Measurements from ENCODE around the gene YWHAB.
"Not testable (repeated sequence)": the region's sequence is repeated elsewhere in the genome, so short reads cannot be mapped to it uniquely, and the experiment has no call there.

The YWHAB gene

GRCh38 chr20:44882360-44882759 lies 3.1 kb upstream of the YWHAB start:
- DNase-seq = not testable (repeated sequence)

- no peak for DNase-seq
Measured at GRCh38 chr20:44883214-44883902, 2.1 kb upstream of the YWHAB start.

- no peak for DNase-seq
Measured at GRCh38 chr20:44884907-44885391, 556 bp upstream of the YWHAB start.

GRCh38 chr20:44886266-44886651 lies 754 bp downstream of the YWHAB start:
- no peak for DNase-seq

- no peak for DNase-seq
Measured at GRCh38 chr20:44886828-44887227, 1.3 kb downstream of the YWHAB start.

- no peak for DNase-seq
Measured at GRCh38 chr20:44887466-44887865, 2.0 kb downstream of the YWHAB start.

- no peak for DNase-seq
Measured at GRCh38 chr20:44888226-44889103, 3.0 kb downstream of the YWHAB start.

GRCh38 chr20:44891826-44892225 lies 6.3 kb downstream of the YWHAB start:
- DNase-seq = no peak

GRCh38 chr20:44894959-44895358 lies 9.5 kb downstream of the YWHAB start:
- DNase-seq = no peak

GRCh38 chr20:44896583-44896982 lies 11.1 kb downstream of the YWHAB start:
- no peak for DNase-seq

GRCh38 chr20:44897133-44897532 lies 11.6 kb downstream of the YWHAB start:
- no peak for DNase-seq

- DNase-seq = no peak
Measured at GRCh38 chr20:44900231-44900854, 14.8 kb downstream of the YWHAB start.

GRCh38 chr20:44901974-44902373 lies 16.5 kb downstream of the YWHAB start:
- no peak for DNase-seq

GRCh38 chr20:44904377-44904776 lies 18.9 kb downstream of the YWHAB start:
- DNase-seq = no peak

GRCh38 chr20:44908987-44909871 lies 23.7 kb downstream of the YWHAB start:
- no peak for DNase-seq

GRCh38 chr20:44909872-44910689 lies 24.6 kb downstream of the YWHAB start, which contains the start of gene PABPC1L:
Gene PABPC1L (plus strand): TSS chr20:44910060. CDS start chr20:44910144, 84 bp downstream.
- peak; percentile 33 for DNase-seq

- DNase-seq = no peak
Measured at GRCh38 chr20:44910690-44911262, 25.3 kb downstream of the YWHAB start.

GRCh38 chr20:44911264-44911921 lies 25.9 kb downstream of the YWHAB start:
- no peak for DNase-seq

- no peak for DNase-seq
Measured at GRCh38 chr20:44912189-44912588, 26.7 kb downstream of the YWHAB start.

GRCh38 chr20:44914924-44915323 lies 29.4 kb downstream of the YWHAB start:
- no peak for DNase-seq

- no peak for DNase-seq
Measured at GRCh38 chr20:44916586-44916985, 31.1 kb downstream of the YWHAB start.

Data from NCI-H1048 (cell line).